GM12873 (cell line): ENCODE measurements around the gene STRN3.

Experiments used
- TF ChIP-seq, protein P1 (sequence below): IDR thresholded peaks from 2 replicates; pipeline ENCODE4 v1.5.1; 2012; ENCODE audit warnings: low read depth, mild to moderate bottlenecking, moderate library complexity, low read length, control low read depth; ENCODE audit not compliant: insufficient read depth; ENCODE audit errors: missing control alignments

STRN3 gene

DNA sequence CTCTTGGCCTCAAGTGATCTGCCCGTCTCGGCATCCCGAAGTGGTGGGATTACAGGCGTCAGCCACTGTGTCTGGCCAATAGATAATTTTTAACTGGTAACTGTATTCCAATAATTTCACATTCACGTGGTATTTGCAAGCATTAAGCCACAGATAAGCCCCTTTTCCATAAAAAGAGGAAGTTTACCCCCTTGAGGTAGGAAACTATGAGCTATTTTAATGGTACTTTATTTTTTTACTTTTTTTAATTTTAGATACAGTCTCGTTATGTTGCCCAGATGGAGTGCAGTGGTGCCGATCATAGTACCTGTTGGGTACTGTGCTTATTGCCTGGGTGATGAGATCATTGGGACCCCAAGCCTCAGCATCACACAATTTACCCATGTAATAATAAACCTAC is 43.6 kb downstream of the STRN3 start:
- TF ChIP-seq, protein P1, sequence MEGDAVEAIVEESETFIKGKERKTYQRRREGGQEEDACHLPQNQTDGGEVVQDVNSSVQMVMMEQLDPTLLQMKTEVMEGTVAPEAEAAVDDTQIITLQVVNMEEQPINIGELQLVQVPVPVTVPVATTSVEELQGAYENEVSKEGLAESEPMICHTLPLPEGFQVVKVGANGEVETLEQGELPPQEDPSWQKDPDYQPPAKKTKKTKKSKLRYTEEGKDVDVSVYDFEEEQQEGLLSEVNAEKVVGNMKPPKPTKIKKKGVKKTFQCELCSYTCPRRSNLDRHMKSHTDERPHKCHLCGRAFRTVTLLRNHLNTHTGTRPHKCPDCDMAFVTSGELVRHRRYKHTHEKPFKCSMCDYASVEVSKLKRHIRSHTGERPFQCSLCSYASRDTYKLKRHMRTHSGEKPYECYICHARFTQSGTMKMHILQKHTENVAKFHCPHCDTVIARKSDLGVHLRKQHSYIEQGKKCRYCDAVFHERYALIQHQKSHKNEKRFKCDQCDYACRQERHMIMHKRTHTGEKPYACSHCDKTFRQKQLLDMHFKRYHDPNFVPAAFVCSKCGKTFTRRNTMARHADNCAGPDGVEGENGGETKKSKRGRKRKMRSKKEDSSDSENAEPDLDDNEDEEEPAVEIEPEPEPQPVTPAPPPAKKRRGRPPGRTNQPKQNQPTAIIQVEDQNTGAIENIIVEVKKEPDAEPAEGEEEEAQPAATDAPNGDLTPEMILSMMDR, result no peak

DNA sequence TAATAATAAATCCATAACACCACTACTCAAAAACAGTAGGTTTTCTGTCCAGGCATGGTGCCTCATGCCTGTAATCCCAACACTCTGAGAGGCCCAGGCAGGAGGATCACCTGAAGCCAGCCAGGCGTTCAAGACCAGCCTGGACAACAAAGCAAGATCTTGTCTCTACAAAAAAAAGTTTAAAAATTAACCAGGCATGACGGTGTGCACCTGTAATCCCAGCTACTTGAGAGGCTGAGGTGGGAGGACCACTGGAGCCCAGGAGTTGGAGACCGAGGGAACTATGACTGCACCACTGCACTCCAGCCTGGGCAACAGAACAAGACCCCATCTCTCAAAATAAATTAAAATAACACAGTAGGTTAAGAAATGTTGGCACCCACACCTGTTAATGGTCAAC is 45.2 kb downstream of the STRN3 start:
- TF ChIP-seq, protein P1, result no peak

DNA sequence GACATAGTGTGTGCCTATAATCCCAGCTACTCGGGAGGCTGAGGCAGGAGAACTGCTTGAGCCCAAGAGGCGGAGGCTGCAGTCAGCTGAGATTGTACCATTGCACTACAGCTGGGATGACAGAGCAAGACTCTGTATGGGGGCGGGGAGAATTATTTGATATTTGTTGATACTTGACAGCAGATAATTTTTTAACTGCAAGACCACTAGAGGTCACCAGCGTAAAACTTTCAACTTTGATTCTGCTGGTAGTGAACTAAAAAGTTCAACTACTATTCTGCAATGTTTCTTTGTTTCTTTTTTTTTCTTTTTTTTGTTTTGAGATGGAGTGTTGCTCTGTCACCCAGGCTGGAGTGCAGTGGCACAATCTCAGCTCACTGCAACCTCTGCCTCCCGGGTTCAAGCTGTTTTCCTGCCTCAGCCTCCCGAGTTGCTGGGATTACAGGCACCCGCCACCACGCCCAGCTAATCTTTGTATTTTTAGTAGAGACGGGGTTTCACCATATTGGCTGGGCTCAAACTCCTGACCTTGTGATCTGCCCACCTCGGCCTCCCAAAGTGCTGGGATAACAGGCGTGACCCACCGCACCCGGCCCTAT is 46.0 kb downstream of the STRN3 start:
- TF ChIP-seq, protein P1, result peak; percentile 57

DNA sequence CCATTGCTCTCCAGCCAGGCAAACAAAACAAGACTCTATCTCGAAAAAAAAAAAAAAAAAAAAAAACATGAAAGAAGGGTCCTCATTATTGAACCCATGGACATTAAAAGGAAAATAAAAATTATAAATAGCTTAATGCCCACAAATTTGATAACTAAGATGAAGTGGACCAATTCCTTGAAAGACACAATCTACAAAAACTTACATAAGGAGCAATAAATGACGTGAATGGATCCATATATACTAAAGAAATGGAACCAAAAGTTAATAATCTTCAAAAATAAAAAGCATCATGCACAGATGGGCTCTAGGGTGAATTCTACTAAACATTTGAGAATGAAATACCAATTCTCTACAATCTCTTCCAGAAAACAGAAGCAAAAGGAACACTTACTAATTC is 48.4 kb downstream of the STRN3 start:
- TF ChIP-seq, protein P1, result no peak

DNA sequence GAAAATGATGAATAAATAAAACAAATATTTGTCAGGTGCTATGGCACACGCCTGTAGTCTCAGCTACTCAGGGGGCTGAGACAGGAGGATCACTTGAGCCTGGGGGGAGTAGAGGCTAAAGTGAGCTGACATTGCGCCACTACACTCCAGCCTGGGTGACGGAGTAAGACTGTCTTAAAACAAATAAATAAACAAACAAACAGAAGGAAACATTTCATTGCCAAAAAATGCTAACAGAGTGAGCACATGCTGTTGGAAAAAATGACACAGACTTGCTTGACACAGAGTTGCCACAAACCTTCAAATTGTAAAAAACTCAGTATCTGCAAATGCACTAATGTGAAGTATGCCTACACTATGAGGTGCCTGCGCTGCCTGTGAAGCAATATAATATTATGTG is 51.6 kb downstream of the STRN3 start:
- TF ChIP-seq, protein P1, result no peak

DNA sequence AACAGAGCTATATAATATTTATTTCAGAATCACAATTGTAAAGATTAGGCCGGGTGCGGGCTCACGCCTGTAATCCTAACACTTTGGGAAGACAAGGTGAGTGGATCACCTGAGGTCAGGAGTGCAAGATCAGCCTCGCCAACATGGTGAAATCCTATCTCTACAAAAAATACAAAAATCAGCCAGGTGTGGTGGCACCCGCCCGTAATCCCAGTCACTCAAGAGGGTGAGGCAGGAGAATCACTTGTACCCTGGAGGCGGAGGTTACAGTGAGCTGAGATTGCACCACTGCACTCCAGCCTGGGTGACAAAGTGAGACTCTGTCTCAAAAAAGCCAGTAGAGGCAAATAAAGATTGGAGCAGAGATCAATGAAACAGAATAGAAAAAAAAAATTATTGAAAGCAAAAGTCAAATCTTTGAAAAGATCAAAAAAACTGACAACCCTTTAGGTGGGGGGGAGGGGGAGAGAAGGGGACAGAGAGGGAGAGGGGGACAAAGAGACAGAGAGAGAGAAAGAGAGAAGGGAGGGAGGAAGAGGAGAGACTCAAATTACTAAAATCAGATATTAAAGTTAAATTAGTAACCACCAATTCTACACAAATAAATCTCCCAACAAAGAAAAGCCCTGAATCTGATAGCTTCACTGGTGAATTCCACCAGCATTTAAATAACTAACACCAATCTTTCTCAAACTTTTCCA is 53.1 kb downstream of the STRN3 start:
- TF ChIP-seq, protein P1, result no peak

DNA sequence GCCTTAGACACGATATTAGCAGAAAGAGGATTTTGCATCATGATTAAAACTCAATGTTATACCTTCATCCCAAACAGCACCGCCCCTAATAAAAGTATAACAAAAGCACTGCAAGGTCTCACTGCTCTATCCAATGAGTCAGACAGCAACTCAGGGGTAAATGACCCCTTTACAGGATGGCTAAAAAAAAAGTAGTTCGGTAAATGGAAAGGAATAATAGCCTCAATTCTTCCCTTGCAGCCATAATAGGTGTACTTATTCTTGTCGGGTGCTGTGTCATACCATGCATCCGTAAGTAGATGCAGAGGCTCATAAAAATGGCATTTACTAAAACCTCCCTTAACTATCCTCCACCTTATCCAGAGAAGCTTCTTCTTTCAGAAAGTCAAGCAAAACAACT is 54.6 kb downstream of the STRN3 start:
- TF ChIP-seq, protein P1, result no peak
